CD4-positive, alpha-beta T cell treated with Interleukin-4 for 1 hour (primary cell): ENCODE data around the gene RCAN3.
"Not testable (repeated sequence)": the region's sequence is repeated elsewhere in the genome, so short reads cannot be mapped to it uniquely, and the experiment has no call there.

ENCODE experiments used
- DNase-seq, 2 donors: peaks; one replicate each; pipeline ENCODE4 v3.0.0-alpha.2; 2020 to 2022

Gene RCAN3

DNA sequence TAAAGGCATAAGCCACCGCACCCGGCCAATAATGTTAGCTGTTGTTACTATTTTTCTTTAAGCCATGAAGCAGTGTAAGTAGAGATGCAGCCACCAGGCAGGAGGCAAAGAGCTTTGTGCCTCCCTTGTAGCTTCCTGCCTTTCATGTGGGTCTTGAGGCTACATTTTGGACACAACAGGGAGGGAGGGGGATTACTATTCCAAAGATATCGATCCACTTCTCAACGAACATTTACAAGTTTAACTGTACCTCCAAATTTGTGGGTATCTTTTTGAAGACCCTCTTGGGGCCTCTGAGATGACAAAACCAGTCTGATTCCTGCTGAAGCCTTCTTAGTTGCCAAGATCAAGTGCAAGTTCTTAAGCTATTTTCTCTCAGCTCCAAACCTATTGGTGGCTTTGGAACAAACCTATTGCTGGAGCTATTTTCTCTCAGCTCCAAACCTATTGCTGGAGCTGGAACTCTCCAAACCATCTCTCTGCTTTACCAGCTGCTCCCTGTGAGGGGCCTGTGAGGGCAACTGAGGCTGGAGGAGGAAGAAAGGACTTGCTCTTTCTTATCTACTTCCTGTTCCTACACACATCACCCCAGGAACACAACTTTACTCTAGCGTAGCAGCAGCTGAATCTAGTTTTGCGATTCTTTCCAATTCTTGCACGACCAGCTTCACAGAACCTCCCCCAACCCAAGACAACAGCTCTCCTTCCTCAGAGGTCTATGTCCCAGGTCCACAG is 16.1 kb upstream of the RCAN3 start:
- DNase-seq = peak; percentile 39 to 68

DNA sequence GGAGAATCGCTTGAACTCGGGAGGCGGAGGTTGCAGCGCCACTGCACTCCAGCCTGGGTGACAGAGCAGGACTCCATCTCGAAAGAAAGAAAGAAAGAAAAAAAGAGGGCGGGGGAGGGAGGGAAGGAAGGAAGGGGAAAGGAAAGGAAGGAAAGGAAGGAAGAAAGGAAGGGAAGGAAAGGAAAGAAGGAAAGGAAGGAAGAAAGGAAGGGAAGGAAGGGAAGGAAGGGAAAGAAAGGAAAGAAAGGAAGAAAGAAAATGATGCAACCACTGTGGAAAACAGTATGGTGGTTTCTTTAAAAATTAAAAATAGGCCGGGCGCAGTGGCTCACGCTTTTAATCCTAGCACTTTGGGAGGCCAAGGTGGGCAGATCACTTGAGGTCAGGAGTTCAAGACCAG is 15.2 kb upstream of the RCAN3 start:
- DNase-seq = no peak

DNA sequence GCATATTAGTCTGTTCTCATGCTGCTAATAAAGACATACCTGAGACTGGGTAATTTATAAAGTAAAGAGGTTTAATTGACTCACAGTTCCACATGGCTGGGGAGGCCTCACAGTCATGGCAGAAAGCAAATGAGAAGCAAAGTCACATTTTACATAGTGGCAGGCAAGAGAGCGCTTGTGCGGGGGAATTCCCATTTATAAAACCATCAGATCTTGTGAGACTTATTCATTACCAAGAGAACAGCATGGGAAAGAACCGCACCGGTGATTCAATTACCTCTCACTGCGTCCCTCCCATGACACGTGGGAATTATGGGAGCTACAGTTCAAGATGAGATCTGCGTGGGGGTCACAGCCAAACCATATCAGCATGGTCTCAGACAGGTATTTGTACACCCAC is 14.5 kb upstream of the RCAN3 start:
- peak in 1 of 2 donors; percentile 53 for DNase-seq

DNA sequence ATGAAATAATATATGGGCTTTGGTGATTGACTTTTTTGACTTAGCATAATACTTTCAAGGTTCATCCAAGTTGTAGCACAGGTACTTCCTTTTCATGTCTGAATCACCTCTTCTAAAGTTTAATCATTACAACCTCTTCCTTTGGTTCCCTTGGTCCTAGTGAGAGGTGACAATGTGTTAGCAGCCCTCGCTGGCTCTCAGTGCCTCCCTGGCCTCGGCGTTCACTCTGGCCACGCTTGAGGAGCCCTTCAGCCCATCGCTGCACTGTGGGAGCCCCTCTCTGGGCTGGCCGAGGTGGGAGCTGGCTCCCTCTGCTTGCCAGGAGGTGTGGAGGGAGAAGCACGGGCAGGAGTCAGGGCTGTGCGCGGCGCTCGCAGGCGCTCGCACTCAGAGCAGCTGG is 13.0 kb upstream of the RCAN3 start:
- DNase-seq = no peak

DNA sequence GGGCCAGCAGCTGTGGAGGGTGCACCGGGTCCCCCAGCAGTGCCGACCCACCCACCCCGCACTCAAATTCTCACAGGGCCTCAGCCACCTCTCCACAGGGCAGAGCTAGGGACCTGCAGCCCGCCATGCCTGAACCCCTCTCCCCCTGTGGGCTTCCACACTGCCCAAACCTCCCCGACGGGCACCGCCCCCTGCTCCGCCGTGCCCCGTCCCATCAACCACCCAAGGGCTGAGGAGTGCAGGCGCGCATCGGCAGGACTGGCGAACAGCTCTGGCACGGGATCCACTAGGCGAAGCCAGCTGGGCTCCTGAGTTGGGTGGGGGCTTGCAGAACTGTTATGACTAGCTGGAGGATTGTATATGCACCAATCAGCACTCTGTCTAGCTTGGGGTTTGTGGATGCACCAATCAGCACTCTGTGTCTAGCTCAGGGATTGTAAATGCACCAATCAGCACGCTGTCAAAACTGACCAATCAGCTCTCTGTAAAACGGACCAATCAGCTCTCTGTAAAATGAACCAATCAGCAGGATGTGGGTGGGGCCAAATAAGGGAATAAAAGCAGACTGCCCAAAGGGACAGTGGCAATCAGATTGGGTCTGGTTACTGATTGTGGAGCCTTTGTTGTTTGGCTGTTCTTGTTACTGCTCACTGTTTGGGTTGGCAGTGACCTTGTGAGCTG is 12.4 kb upstream of the RCAN3 start:
- no peak for DNase-seq

DNA sequence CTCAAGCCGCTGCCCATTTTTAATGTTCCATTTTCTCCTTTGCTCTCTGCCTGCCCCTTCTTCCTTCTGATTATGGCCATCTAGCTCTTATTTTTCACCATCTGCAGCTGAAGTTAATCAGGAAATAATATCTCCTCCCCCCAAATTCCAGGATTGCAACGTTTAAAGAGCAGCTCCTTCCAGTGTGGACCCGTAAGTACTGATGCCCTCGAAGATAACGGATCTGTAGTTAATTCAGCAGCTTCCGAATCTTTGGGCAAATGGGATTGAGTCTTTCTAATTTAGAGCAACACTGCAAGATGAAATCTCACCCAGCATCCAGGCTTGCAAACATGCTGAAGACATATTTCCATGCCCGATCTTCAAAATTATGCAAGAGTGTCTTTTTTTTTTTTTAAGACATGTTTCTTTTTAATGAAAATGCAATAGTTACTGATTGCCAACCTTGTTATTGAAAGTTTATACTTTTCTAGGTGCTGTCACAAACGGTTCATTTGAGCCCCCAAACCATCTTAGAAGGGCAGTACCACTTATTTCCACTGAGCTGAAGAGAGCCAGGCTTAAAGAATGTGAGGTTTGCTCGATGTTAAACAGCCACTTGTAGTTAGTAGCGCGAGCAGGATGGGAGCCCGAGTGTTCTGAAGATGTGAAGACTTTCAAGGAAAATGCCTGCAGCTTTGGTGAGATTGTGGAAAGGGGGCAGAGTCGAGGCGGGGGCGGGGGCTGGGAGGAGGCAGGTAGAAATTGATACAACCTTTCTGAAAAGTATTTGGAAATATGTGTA is 10.9 kb upstream of the RCAN3 start:
- DNase-seq = no peak

DNA sequence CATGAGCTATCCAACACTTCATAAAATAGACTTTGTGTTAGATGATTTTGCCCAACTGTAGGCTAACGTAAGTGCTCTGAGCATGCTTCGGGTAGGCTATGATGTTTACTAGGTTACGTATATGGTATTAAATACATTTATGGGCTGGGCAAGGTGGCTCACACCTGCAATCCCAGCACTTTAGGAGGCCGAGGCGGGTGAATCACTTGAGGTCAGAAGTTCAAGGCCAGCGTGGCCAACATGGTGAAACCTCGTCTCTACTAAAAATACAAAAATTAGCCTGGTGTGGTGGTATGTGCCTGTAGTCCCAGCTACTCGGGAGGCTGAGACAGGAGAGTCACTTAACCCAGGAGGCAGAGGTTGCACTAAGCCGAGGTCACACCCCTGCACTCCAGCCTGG is 9.7 kb upstream of the RCAN3 start:
- not testable (repeated sequence) for DNase-seq

DNA sequence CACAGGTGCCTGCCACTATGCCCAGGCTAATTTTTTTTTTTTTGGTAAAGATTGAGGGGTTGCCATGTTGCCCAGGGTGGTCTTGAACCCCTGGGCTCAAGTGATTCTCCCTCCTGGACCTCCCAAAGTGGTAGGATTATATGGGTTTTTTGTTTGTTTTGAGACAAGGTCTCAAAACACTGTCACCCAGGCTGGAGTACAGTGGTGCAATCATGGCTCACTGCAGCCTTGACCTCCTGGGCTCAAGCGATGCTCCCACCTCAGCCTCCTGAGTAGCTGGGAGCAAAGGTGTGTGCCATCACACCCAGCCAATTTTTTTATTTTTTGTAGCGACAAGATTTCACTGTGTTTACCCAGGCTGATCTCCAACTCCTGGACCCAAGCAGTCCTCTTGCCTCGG is 8.9 kb upstream of the RCAN3 start:
- no peak for DNase-seq

DNA sequence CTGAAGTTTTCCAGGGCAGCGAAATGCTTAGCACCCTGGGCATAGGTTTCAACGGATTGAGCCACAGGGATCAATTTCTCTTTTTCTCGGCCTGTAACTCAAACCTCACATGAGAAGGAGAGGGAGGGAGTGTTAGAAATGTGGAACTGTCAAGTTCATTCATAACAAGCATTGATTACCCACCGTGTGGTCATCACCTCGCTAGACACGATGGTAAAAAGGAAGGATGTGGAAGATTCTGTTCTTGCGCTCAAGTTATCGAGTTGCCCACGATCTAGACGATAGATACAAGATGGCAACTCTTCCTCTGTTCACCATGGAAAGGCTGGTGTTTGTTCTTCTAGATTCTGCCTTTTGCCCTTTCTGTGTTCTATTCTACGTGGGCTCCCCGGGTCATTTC is 4.0 kb upstream of the RCAN3 start:
- DNase-seq = no peak

DNA sequence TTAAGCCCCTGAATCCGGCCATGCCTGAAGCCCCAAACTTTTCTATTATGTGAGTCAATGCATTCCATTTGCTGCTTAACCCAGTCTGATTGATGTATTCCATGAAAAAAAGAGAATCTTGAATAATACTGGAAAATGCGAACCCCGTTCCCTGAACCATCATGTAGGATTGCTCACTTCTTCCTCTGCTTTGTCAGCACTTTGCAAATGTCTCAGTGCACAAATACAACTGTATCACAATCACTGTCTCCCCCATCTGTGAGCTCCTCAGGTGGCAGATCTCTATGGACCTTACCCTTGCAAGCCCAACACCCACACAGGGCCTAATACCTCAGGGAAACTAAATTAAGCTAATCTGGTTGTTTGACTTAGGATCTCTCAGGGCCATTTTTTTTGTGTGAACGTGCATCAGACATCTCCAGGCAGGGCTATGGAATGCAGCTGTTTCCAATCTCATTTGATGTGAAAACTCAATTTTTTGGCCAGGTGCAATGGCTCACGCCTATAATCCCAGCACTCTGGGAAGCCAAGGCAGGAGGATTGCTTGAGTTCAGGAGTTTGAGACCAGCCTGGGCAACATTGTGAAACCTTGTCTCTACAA is 2.1 kb upstream of the RCAN3 start:
- DNase-seq = no peak

DNA sequence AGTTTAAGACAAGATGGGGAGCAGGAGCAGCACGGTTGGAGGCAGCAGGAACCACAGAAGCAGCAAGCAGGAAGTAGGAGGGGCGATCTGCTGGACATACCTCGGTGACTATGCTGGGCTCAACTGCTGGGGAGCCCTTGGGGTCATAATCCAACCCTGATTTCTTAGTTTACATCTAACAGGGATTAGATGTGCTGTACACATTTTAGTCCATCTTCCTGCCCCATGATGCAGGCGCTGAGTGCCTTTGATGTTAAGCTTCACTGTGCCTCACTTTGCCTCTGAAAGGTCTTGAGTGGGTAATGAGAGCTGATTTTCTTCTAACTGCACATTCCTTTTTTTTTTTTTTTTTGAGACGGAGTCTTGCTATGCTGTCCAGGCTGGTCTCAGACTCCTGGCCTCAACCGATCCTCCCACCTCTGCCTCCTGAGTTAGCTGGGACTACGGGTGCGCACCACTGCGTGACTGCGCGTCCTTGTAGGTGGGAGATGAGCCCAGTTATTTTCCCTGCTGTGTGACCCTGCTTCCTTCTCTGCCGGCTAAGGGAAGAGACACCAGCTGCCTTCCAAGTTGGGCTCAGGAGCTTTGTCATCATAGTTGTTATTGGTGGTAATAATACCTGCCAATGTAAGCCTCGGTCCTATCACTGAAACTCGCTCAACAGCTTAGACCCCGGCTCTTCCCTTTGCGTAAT is 1.1 kb upstream of the RCAN3 start:
- DNase-seq = peak; percentile 52 to 53

DNA sequence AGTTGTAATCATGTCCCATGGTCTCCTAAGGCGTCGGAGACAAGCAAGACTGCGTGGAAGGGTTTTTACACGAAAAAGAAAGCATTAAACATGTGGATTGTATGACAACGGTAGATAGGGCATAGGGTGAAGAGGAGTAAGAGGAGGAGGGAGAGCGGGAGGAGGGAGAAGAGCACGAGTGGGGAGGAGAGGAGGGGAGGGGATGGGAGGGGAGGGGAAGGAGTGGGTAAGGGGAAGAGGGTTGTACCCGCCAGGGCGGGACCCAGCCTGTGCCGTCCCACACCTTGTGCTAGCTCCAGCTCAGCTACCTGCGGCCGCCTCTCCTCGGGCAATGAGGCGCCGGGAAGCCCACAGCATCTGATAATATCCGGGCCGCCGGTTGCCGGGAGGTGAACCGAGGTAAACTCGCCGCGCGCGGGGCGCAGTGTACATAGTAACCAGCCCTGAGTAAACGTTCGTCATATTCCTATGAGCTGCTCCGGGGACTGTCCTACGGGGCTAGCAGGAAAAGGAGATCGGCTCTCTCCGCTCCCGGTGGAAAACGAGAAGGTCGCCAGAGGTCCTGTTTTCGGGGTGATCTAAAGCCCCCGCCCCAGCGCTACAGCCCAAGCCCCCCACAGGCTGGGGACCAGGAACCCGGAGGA is 449 bp upstream of the RCAN3 start:
- DNase-seq = peak; percentile 87 to 88

DNA sequence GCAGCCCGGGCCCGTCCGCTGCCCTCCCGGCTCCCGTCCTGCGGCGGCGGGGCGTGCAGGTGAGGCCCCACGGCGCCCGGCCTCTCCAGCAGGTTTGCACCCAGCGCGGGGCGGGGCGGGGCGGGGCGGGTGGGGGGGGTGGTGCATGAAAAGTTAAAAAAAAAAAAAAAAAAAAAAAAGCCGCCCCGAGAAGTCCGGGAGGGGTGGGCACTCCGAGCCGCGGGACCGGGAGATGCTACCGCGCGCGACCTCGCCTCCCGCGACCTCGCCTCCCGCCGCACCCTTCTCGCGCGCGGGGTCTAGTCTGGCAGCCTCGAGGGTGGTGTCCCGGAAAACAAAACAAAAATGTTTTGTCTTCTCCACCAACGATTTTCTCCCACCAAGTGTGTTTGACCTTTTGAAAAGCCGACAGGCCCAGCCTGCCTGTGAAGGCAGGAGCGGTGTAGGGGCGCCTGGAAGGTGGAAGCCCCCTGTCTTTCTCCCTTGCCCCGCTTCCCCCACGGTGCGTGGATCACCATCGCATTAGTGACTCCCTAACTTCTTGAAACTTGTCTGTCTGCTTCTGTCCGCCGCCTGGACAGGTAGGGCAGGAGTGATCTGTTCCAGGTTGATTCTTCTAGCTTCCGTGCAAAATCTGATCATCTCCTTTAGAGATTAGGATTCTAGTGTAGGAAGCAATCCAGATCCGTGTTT is 569 bp downstream of the RCAN3 start:
- peak in 1 of 2 donors; percentile 37 for DNase-seq

DNA sequence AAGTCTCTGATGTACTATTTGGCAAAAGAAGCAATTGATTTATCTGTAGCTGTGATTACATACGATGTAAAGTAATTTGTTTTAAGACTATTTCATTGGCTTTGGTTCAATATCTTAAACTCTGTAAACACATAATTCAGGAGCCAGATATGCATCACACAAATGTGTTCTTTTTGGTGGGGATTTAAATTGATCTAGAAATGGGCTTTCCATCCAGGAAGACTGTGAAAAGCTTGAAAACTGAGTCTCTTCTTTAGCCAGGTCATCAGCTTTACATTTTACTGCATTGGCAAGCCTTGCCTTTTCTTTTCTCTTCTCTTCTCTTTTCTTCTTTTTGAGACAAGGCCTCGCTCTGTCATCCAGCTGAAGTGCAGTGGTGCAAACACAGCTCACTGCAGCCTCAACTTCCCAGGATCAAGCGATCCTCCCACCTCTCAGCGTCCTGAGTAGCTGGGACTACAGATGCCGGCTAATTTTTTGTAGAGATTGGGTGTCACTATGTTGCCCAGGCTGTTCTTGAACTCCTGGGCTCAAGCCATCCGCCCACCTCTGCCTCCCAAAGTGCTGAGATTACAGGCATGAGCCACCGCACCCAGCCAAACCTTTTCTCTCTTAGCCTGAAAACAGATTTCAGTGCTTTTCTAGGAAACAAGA is 1.4 kb downstream of the RCAN3 start:
- DNase-seq = no peak

DNA sequence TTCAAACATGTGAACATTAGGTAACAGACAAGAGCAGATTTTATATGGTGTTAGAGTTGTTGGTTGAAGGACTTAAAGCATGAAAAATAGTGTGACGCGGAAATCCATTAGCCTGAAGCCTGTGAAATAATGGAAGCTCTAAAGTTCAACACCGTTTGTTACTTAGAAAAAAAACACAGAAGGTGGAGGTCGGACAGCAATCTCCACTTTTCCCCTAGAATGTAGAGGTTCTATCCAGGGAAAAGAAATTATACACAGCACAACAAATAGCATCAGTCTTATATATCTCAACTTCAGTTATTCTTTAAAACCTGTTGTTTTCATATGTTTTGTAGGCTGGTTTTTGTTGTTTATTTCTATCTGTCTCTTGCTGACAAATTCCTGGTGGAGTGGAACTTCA is 1.9 kb downstream of the RCAN3 start:
- no peak for DNase-seq

DNA sequence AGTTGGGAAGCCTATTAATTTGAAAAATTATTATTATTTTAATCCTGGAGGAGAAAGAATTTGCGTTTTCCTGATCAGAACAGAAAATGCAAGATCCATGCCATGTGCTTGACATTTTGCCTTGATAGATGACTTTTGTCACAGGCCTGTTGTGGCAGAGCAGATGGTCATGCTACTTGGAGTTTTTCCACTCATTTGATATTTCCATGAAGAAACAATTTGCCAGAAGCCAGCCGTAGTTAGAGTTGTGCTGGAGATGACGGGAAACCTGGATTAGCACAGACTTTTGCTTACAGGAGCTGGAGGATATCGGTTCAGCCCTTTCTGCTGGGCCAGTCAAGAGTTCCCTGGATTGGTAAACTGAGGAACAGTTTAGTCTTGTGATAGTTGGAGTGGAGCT is 3.2 kb downstream of the RCAN3 start:
- no peak for DNase-seq

DNA sequence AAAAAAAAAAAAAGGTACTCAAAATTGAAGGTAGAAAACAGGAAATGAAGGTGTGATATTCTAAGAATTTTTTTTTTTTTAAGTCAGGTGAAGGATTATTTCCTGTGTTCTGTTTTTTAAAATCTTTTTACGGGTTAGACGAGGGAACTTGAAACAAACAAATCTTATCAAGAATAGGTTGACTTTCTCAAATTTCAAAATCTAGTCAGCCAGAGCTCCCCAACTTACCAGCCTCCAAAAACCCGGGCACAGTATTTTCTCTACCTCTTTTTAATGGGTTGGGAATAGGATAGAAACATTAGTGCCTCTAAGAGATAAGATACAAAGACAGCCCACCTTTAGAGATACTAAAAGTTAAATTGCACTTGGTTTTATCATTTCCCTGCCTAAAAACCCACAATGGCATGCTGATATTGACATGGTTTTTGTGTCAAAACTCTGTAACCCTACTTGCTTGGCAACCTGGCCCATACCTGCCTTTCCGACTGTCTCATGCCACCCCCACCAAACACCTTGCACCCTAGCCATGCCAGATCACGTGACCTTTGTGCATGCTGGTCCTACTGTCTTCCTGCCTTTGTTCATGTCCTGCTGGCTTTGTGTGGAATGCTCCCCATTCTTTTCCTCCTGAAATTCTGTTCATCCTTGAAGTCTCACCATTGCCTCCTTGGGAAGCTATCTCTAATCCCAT is 4.2 kb downstream of the RCAN3 start:
- peak in 1 of 2 donors; percentile 68 for DNase-seq

DNA sequence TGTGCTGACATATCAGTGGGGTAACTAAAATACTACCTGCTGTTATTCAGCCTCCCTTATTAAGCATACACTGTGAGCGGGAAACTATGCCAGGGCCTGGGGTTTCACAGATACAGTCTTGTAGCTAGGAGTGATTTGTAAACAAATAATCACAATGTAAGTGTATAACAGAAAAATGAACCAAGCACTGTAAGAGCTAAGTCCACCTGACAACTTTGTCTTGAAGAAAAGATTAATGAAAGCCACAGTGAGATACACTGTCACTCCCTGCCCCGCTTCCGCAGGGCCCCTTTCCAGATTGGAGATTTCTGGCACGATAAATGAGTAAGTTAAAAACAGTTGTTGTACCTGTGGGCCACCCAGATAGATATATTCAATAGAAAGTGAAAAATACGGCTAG is 4.8 kb downstream of the RCAN3 start:
- peak; percentile 54 to 63 for DNase-seq

DNA sequence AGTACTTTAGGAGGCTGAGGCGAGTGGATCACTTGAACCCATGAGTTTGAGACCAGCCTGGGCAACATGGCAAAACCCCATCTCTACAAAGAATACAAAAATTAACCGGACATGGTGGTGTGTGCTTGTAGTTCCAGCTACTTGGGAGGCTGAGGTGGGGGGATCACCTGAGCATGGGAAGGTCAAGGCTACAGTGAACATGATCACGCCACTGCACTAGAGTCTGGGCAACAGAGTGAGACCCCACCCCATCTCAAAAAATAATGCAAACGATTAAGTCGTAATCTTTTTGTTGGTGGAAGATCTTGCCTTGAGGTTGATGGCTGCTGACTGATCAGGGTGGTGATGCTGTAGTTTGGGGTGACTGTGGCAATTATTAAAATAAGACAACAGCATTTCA is 6.3 kb downstream of the RCAN3 start:
- no peak for DNase-seq

DNA sequence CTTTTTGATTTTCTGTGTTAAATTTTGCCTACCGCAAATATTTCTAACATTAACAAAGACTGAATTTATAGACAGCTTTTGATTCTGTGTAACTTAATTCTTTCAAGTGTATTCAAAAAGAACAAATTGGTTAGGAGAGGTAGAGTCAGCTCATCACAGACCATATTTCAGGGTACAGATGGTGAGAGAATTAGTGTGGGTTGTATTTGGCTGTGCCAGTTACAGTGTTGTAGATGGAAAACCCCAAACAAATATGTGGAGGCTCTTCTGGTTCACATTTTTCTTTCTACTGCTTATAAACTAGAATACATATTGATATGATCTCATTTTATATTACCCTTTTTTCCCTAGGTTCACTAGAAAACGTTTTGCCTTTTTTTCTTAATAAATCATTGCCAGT is 11.1 kb downstream of the RCAN3 start:
- DNase-seq = no peak

DNA sequence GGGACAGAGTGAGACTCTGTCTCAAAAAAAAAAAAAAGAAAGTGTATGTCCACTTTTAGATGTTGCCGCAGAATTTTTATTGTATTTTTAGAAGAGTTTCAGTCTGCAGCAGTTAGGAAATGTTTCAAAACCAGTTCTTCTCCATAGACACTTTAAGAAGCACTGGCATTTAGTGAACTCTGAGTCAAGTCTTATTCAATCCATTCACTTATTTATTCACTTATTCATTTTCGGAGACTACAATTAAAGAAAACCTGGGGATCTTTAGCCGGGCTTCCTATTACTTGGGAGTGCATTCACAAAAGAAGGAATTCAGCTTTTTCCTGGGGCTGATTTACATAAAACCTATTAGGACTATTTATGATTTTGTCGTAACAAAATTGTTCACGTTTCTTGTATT is 12.3 kb downstream of the RCAN3 start:
- DNase-seq = no peak
